Endothelial cell of umbilical vein (primary cell): ENCODE data around the gene FAM167B. TPM values are rescaled to one million over a fixed set of nuclear protein-coding genes. Genes with fewer than 3 reads are reported as not detected.

Experiments used
- BruUV-seq: library from RNA; stranded (reverse); fragments of 400-500 nt; replicated peaks from 2 replicates; lab custom pipeline; 2021; lab: Mats Ljungman, UMichigan
- CTCF ChIA-PET: fragments of 300-600, 350-600 bp; sonication (Branson Sonifier 250); formaldehyde crosslinking; loops from one replicate; lab custom pipeline; 2021; ENCODE audit warnings: antibody characterized with exemption, inconsistent platforms; lab: Charles Lee
- POLR2A ChIA-PET: fragments of 300-600, 350-600 bp; sonication (Branson Sonifier 250); formaldehyde crosslinking; loops from one replicate; lab custom pipeline; 2021; ENCODE audit warnings: antibody characterized with exemption, inconsistent platforms; lab: Charles Lee
- DNase-seq: peaks from one replicate; pipeline ENCODE4 v3.0.0-alpha.2; 2011; ENCODE audit warnings: low read depth, low spot score
- FAIRE-seq: peaks from 2 replicates; lab custom pipeline; 2011; peaks lifted over from hg19 to GRCh38; lab: Jason Lieb, UNC
- H2AFZ ChIP-seq: 2 replicates; pipeline ENCODE4 v1.6.0; 2012; ENCODE audit warnings: low read depth, low read length, control low read depth, inconsistent platforms
- H3K27ac ChIP-seq: 2 replicates; pipeline ENCODE4 v1.5.1; 2011; ENCODE audit warnings: low read depth, mild to moderate bottlenecking, control low read depth, low read length, moderate library complexity; ENCODE audit not compliant: insufficient read depth
- H3K27me3 ChIP-seq, 2 experiments: 2 replicates each; pipeline versions ENCODE4 v1.6.0 to v1.6.1; 2011; ENCODE audit warnings: low read length in 2 of 2, mixed read lengths in 1 of 2; ENCODE audit not compliant: control insufficient read depth in 2 of 2, insufficient read depth in 2 of 2
- H3K36me3 ChIP-seq, 2 experiments: 2 replicates in 1 of 2; 3 replicates in 1 of 2; pipeline ENCODE4 v1.5.1; 2011; ENCODE audit warnings: low read length in 2 of 2, mild to moderate bottlenecking in 1 of 2, moderate library complexity in 1 of 2; ENCODE audit not compliant: control insufficient read depth in 2 of 2, insufficient read depth in 2 of 2; ENCODE audit errors: extremely low read depth in 1 of 2
- H3K4me1 ChIP-seq: 3 replicates; pipeline ENCODE4 v1.5.1; 2011; ENCODE audit warnings: mild to moderate bottlenecking, low read length; ENCODE audit not compliant: control insufficient read depth, insufficient read depth; ENCODE audit errors: extremely low read depth
- H3K4me2 ChIP-seq: 2 replicates; pipeline ENCODE4 v1.6.1; 2011; ENCODE audit warnings: low read length, control low read depth, mixed read lengths; ENCODE audit not compliant: insufficient read depth
- H3K4me3 ChIP-seq, 3 experiments: fragments of 200-600 bp in 1 of 3; sonication (generic), shearing (Covaris generic) in 1 of 3; replicated peaks in 1 of 3; 2 replicates each; pipeline ENCODE4 v1.5.1; 2011 to 2016; ENCODE audit warnings: control low read depth in 3 of 3, low read length in 3 of 3, mild to moderate bottlenecking in 2 of 3, inconsistent platforms in 1 of 3, low read depth in 1 of 3, moderate library complexity in 1 of 3; ENCODE audit not compliant: insufficient read depth in 1 of 3
- H3K79me2 ChIP-seq: 2 replicates; pipeline ENCODE4 v1.6.0; 2012; ENCODE audit warnings: low read length, inconsistent platforms; ENCODE audit not compliant: control insufficient read depth, insufficient read depth
- H3K9ac ChIP-seq: replicated peaks from 2 replicates; pipeline ENCODE3; 2011; ENCODE audit warnings: low read length, control low read depth; ENCODE audit not compliant: insufficient read depth; ENCODE audit errors: extremely low read depth
- H3K9me1 ChIP-seq: replicated peaks from 3 replicates; pipeline ENCODE4 v1.6.0; 2011; ENCODE audit warnings: mild to moderate bottlenecking, low read length; ENCODE audit not compliant: control insufficient read depth, insufficient read depth; ENCODE audit errors: extremely low read depth
- H3K9me3 ChIP-seq: replicated peaks from 2 replicates; pipeline ENCODE4 v1.5.1; 2012; ENCODE audit warnings: low read length, inconsistent platforms; ENCODE audit not compliant: control insufficient read depth, insufficient read depth
- H4K20me1 ChIP-seq: replicated peaks from 2 replicates; pipeline ENCODE3; 2011; ENCODE audit warnings: mild to moderate bottlenecking, low read length; ENCODE audit not compliant: control insufficient read depth, insufficient read depth; ENCODE audit errors: extremely low read depth
- EZH2 ChIP-seq: IDR thresholded peaks from 2 replicates; pipeline ENCODE4 v1.6.1; 2012; ENCODE audit warnings: borderline replicate concordance, low read depth, mild to moderate bottlenecking, moderate library complexity, low read length, inconsistent platforms; ENCODE audit not compliant: severe bottlenecking
- FOS ChIP-seq: IDR thresholded peaks from 2 replicates; pipeline ENCODE4 v1.6.1; 2011; ENCODE audit warnings: mild to moderate bottlenecking, low read length, moderate library complexity, borderline replicate concordance; ENCODE audit not compliant: insufficient read depth
- GATA2 ChIP-seq: IDR thresholded peaks from 2 replicates; pipeline ENCODE4 v1.7.0; 2011; ENCODE audit warnings: low read depth, mild to moderate bottlenecking, moderate library complexity, mixed read lengths, low read length; ENCODE audit not compliant: insufficient read length, insufficient read depth
- JUN ChIP-seq: IDR thresholded peaks from 2 replicates; pipeline ENCODE4 v1.6.1; 2011; ENCODE audit warnings: borderline replicate concordance, low read depth; ENCODE audit not compliant: insufficient read length, insufficient read depth
- MYC ChIP-seq: IDR thresholded peaks from one replicate; pipeline ENCODE4 v1.6.1; 2011; ENCODE audit warnings: mild to moderate bottlenecking, low read depth, low read length
- POLR2A ChIP-seq: IDR thresholded peaks from 2 replicates; pipeline ENCODE4 v1.6.1; 2012; ENCODE audit warnings: low read depth, mild to moderate bottlenecking, control low read depth, low read length
- POLR2AphosphoS5 ChIP-seq: IDR thresholded peaks from 2 replicates; pipeline ENCODE4 v1.6.1; 2012; ENCODE audit warnings: low read depth, mild to moderate bottlenecking, control low read depth, low read length, moderate library complexity; ENCODE audit not compliant: insufficient read depth
- dilution Hi-C: fragments of 300-500 bp; cut with MboI; formaldehyde crosslinking; loops from one replicate; pipeline ENCODE4 v1.15.0; 2019; ENCODE audit warnings: low sequenced_read_pairs; ENCODE audit not compliant: extremely low pct_ligation_motif_present
- intact Hi-C: fragments of 100-400 bp; cut with micrococcal nuclease; formaldehyde crosslinking; loops from one replicate; pipeline ENCODE4 v1.10.0; 2022
- polyA plus RNA-seq, 4 experiments: library from polyadenylated mRNA; depleted of rRNA in 3 of 4; stranded (reverse) in 3 of 4; unstranded in 1 of 4; fragments of >200 nt; gene quantifications; 2 replicates each; pipeline versions ENCODE4 v1.2.1 to v1.2.3, GENCODE V29; 2011 to 2012; ENCODE audit warnings: missing spikeins in 1 of 4
- total RNA-seq: library from RNA; stranded (reverse); gene quantifications from 2 replicates; pipeline ENCODE4 v1.2.3, GENCODE V29; 2021
- TF ChIP-seq, protein P1 (sequence below): IDR thresholded peaks from 2 replicates; pipeline ENCODE4 v1.6.1; 2011; ENCODE audit not compliant: insufficient read depth, insufficient read length
- TF ChIP-seq, protein P2 (sequence below), 2 donors: IDR thresholded peaks; 1 replicate in 1 of 2; 2 replicates in 1 of 2; pipeline ENCODE4 v1.5.1; 2011; ENCODE audit warnings: low read length in 2 of 2, mild to moderate bottlenecking in 2 of 2, moderate library complexity in 2 of 2, control low read depth in 1 of 2, inconsistent platforms in 1 of 2, low read depth in 1 of 2; ENCODE audit not compliant: insufficient read depth in 1 of 2; ENCODE audit errors: extremely low read depth in 1 of 2

Gene FAM167B
- total and polyA plus RNA-seq, 2 donors (not counting 3 experiments of a cell fraction or from before 2014, with no cell fraction given) = 2.1 to 5.6 TPM

DNA sequence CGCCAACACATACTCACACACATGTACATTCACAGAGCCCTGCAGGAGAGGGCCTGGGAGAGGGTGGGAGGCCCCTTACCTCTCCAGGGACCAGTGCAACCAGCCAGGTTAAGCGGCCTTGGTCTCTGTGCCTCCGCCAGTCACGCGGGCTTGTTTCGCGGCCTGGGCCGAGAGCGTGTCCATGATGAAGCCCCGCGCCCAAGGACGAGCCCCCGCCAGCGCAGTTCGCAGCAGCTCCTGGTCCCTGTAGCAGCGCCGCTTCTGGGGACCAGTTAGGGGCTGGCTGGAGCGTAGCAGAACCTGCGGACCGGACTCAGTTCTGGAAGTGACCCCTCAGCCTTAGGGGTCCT lies 7.3 kb upstream of the FAM167B start:
- no TSS peak for BruUV-seq
- dilution Hi-C loops = no loop called here
- H3K9ac ChIP-seq = no peak overlapping the region
- H3K27ac ChIP-seq = no peak overlapping the region
- H3K36me3 ChIP-seq = peaks cover 0 to 2% of the 10 kb centered on the region in 2 experiments
- TF ChIP-seq POLR2A (no peak), EZH2 (no peak), GATA2 (no peak), POLR2AphosphoS5 (no peak), MYC (no peak), JUN (no peak), FOS (no peak)
- TF ChIP-seq, protein P1, sequence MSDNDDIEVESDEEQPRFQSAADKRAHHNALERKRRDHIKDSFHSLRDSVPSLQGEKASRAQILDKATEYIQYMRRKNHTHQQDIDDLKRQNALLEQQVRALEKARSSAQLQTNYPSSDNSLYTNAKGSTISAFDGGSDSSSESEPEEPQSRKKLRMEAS = no peak
- TF ChIP-seq, protein P2, sequence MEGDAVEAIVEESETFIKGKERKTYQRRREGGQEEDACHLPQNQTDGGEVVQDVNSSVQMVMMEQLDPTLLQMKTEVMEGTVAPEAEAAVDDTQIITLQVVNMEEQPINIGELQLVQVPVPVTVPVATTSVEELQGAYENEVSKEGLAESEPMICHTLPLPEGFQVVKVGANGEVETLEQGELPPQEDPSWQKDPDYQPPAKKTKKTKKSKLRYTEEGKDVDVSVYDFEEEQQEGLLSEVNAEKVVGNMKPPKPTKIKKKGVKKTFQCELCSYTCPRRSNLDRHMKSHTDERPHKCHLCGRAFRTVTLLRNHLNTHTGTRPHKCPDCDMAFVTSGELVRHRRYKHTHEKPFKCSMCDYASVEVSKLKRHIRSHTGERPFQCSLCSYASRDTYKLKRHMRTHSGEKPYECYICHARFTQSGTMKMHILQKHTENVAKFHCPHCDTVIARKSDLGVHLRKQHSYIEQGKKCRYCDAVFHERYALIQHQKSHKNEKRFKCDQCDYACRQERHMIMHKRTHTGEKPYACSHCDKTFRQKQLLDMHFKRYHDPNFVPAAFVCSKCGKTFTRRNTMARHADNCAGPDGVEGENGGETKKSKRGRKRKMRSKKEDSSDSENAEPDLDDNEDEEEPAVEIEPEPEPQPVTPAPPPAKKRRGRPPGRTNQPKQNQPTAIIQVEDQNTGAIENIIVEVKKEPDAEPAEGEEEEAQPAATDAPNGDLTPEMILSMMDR (IDR thresholded peaks at IDR 0.05; ENCODE audit: extremely low read depth in 1 of 2, insufficient read depth in 1 of 2, low read depth in 1 of 2, low read length in 2 of 2) = no peak
- ChIA-PET POLR2A (interaction anchor here (1.6 to 3.2 kb wide), 3 partner anchors 10 to 96 kb away, joined by 3 to 25 read pairs (median 9); partner anchors contain the start of gene MARCKSL1), CTCF (interaction anchor here (0.9 to 8.4 kb wide), 14 partner anchors 9 to 112 kb away, joined by 3 to 73 read pairs (median 4); partner anchors contain the start of genes EIF3I, FAM167B, HDAC1 and LCK)
- H3K9me3 ChIP-seq = no peaks in the 10 kb centered on the region
- H3K9me1 ChIP-seq = no peaks in the 10 kb centered on the region
- peak overlapping the region; percentile 95 for H2AFZ ChIP-seq
- peak overlapping the region; percentile 88 for H3K4me2 ChIP-seq
- FAIRE-seq (no peak), DNase-seq (no peak)
- H3K4me3 ChIP-seq = peak overlapping the region in 2 of 3 experiments; percentile 50 to 81
- intact Hi-C loops = loop anchor here (2.0 kb wide), 2 partner anchors 17 to 53 kb away; partner anchors contain the start of genes EIF3I, HDAC1 and TMEM234
- H4K20me1 ChIP-seq = no peaks in the 10 kb centered on the region
- H3K27me3 ChIP-seq = no peaks in the 10 kb centered on the region
- no peaks in the 10 kb centered on the region for H3K79me2 ChIP-seq
- peaks cover 32% of the 10 kb centered on the region for H3K4me1 ChIP-seq
